H1 (cell line): Measurements from ENCODE around the gene WWC1. TPM values are rescaled to one million over a fixed set of nuclear protein-coding genes. Genes with fewer than 3 reads are reported as not detected.

Source experiments
- CTCF ChIA-PET: fragments of 300-600 bp; sonication (Branson Sonifier 250); formaldehyde crosslinking; loops from one replicate; lab custom pipeline; 2021; ENCODE audit not compliant: partially characterized antibody; lab: Charles Lee
- POLR2A ChIA-PET: fragments of 300-600 bp; sonication (Branson Sonifier 250); formaldehyde crosslinking; loops from one replicate; lab custom pipeline; 2021; ENCODE audit warnings: inconsistent platforms; ENCODE audit not compliant: partially characterized antibody; lab: Charles Lee
- DNase-seq, 2 experiments: peaks; one replicate each; pipeline versions ENCODE4 v3.0.0 to v3.0.0-alpha.2; 2010 to 2022; ENCODE audit warnings: low spot score in 2 of 2, low read depth in 1 of 2, mixed read lengths in 1 of 2
- FAIRE-seq: peaks from 2 replicates; lab custom pipeline; 2011; peaks lifted over from hg19 to GRCh38; lab: Jason Lieb, UNC
- H2AFZ ChIP-seq: 2 replicates; pipeline ENCODE4 v1.8.1; 2012; ENCODE audit warnings: low read length, inconsistent platforms
- H2AK5ac ChIP-seq: 2 replicates; pipeline ENCODE4 v1.6.1; 2013; ENCODE audit warnings: low read depth, low read length
- H2BK120ac ChIP-seq: replicated peaks from 2 replicates; pipeline ENCODE3; 2013; ENCODE audit warnings: low read depth, low read length, inconsistent platforms
- H2BK12ac ChIP-seq: 2 replicates; pipeline ENCODE4 v1.6.1; 2013; ENCODE audit warnings: low read depth, low read length
- H2BK15ac ChIP-seq: 2 replicates; pipeline ENCODE4 v1.6.1; 2013; ENCODE audit warnings: low read length
- H2BK20ac ChIP-seq: 2 replicates; pipeline ENCODE4 v1.6.1; 2013; ENCODE audit warnings: low read length
- H2BK5ac ChIP-seq: 2 replicates; pipeline ENCODE4 v1.6.1; 2013; ENCODE audit warnings: low read depth, low read length
- H3K14ac ChIP-seq: 2 replicates; pipeline ENCODE4 v1.6.1; 2013; ENCODE audit warnings: inconsistent platforms; ENCODE audit not compliant: insufficient read length
- H3K18ac ChIP-seq: 2 replicates; pipeline ENCODE4 v1.6.1; 2013; ENCODE audit warnings: low read length; ENCODE audit errors: extremely low read depth
- H3K23ac ChIP-seq: 2 replicates; pipeline ENCODE4 v1.6.1; 2013; ENCODE audit warnings: inconsistent platforms; ENCODE audit not compliant: insufficient read length
- H3K23me2 ChIP-seq: 2 replicates; pipeline ENCODE4 v1.6.1; 2013; ENCODE audit warnings: low read depth, low read length
- H3K27ac ChIP-seq: 2 replicates; pipeline ENCODE4 v1.6.1; 2011; ENCODE audit warnings: low read depth, low read length, inconsistent platforms
- H3K27me3 ChIP-seq, 4 experiments: replicated peaks in 1 of 4; 1 replicate in 1 of 4; 2 replicates in 3 of 4; pipeline versions ENCODE4 v1.6.1 to v1.8.1; 2011 to 2013; ENCODE audit warnings: low read length in 3 of 4, mild to moderate bottlenecking in 3 of 4, inconsistent platforms in 2 of 4, mixed read lengths in 2 of 4, moderate library complexity in 1 of 4; ENCODE audit not compliant: control insufficient read depth in 3 of 4, insufficient read depth in 3 of 4; ENCODE audit errors: extremely low read depth in 1 of 4
- H3K36me3 ChIP-seq, 4 experiments: 2 replicates each; pipeline versions ENCODE4 v1.6.1 to v1.8.1; 2011 to 2013; ENCODE audit warnings: mild to moderate bottlenecking in 4 of 4, low read length in 3 of 4, moderate library complexity in 2 of 4, control low read depth in 1 of 4, inconsistent platforms in 1 of 4; ENCODE audit not compliant: insufficient read depth in 4 of 4, control insufficient read depth in 2 of 4
- H3K4ac ChIP-seq: replicated peaks from 2 replicates; pipeline ENCODE3; 2013; ENCODE audit warnings: low read length, low read depth, mixed read lengths, inconsistent platforms; ENCODE audit not compliant: insufficient read length
- H3K4me1 ChIP-seq, 4 experiments: replicated peaks in 1 of 4; 1 replicate in 1 of 4; 2 replicates in 3 of 4; pipeline versions ENCODE4 v1.6.1 to v1.8.1; 2011 to 2013; ENCODE audit warnings: low read length in 3 of 4, inconsistent platforms in 2 of 4, mixed read lengths in 1 of 4; ENCODE audit not compliant: insufficient read depth in 4 of 4, control insufficient read depth in 3 of 4
- H3K4me2 ChIP-seq, 2 experiments: 2 replicates each; pipeline versions ENCODE4 v1.6.1 to v1.8.1; 2011 to 2013; ENCODE audit warnings: low read depth in 2 of 2, low read length in 2 of 2, control low read depth in 1 of 2, inconsistent platforms in 1 of 2, mild to moderate bottlenecking in 1 of 2; ENCODE audit not compliant: insufficient read depth in 1 of 2
- H3K4me3 ChIP-seq, 4 experiments: fragments of 200-600, 300-600 bp in 1 of 4; sonication (generic), shearing (Covaris generic), sonication (Bioruptor Twin) in 1 of 4; 2 replicates each; pipeline versions ENCODE4 v1.5.1 to v1.8.1; 2011 to 2016; ENCODE audit warnings: low read length in 4 of 4, low read depth in 3 of 4, control low read depth in 2 of 4, inconsistent platforms in 2 of 4, mild to moderate bottlenecking in 2 of 4, mixed read lengths in 1 of 4, moderate library complexity in 1 of 4; ENCODE audit not compliant: insufficient read depth in 2 of 4; ENCODE audit errors: extremely low read depth in 1 of 4
- H3K56ac ChIP-seq: replicated peaks from 2 replicates; pipeline ENCODE3; 2013; ENCODE audit warnings: low read depth, mild to moderate bottlenecking, mixed read lengths, low read length, inconsistent platforms; ENCODE audit not compliant: insufficient read length
- H3K79me1 ChIP-seq: 2 replicates; pipeline ENCODE4 v1.6.1; 2013; ENCODE audit warnings: low read depth, low read length, control low read depth
- H3K79me2 ChIP-seq, 2 experiments: 2 replicates each; pipeline versions ENCODE4 v1.6.1 to v1.8.1; 2012 to 2013; ENCODE audit warnings: low read length in 2 of 2, mild to moderate bottlenecking in 2 of 2, inconsistent platforms in 1 of 2; ENCODE audit not compliant: insufficient read depth in 2 of 2, control insufficient read depth in 1 of 2
- H3K9ac ChIP-seq, 4 experiments: replicated peaks in 1 of 4; 1 replicate in 1 of 4; 2 replicates in 3 of 4; pipeline versions ENCODE4 v1.6.1 to v1.8.1; 2011 to 2013; ENCODE audit warnings: low read depth in 3 of 4, low read length in 3 of 4, control low read depth in 2 of 4, mild to moderate bottlenecking in 2 of 4, moderate library complexity in 2 of 4, inconsistent platforms in 1 of 4; ENCODE audit errors: extremely low read depth in 1 of 4
- H3K9me3 ChIP-seq, 2 experiments: 2 replicates each; pipeline versions ENCODE4 v1.6.1 to v1.8.1; 2012 to 2013; ENCODE audit warnings: mild to moderate bottlenecking in 2 of 2, moderate library complexity in 2 of 2, control low read depth in 1 of 2, inconsistent platforms in 1 of 2, low read depth in 1 of 2, low read length in 1 of 2, mixed read lengths in 1 of 2; ENCODE audit not compliant: insufficient read depth in 2 of 2
- H4K20me1 ChIP-seq, 2 experiments: replicated peaks in 1 of 2; 2 replicates each; pipeline versions ENCODE3 to v1.8.1; 2011 to 2013; ENCODE audit warnings: inconsistent platforms in 2 of 2, low read length in 2 of 2, mild to moderate bottlenecking in 1 of 2; ENCODE audit not compliant: insufficient read depth in 2 of 2, control insufficient read depth in 1 of 2
- H4K5ac ChIP-seq: 2 replicates; pipeline ENCODE4 v1.6.1; 2013; ENCODE audit warnings: low read length, low read depth, mixed read lengths, inconsistent platforms; ENCODE audit not compliant: insufficient read length
- H4K8ac ChIP-seq: 2 replicates; pipeline ENCODE4 v1.8.0; 2013; ENCODE audit warnings: mild to moderate bottlenecking, moderate library complexity, low read length, inconsistent platforms; ENCODE audit not compliant: insufficient read depth; ENCODE audit errors: extremely low read depth
- H4K91ac ChIP-seq: replicated peaks from 2 replicates; pipeline ENCODE3; 2013; ENCODE audit warnings: low read length, mixed read lengths, inconsistent platforms; ENCODE audit not compliant: insufficient read length
- CHD2 ChIP-seq: IDR thresholded peaks from 2 replicates; pipeline ENCODE4 v1.6.1; 2012; ENCODE audit warnings: low read length, improper control_type of control experiment
- KDM4A ChIP-seq: IDR thresholded peaks from one replicate; pipeline ENCODE4 v1.7.1; 2012; ENCODE audit warnings: low read depth, mild to moderate bottlenecking, moderate library complexity, low read length, inconsistent platforms; ENCODE audit not compliant: severe bottlenecking
- RAD21 ChIP-seq, 2 experiments: IDR thresholded peaks in 1 of 2; conservative IDR thresholded peaks in 1 of 2; 2 replicates each; pipeline ENCODE4 v1.6.1; 2011; ENCODE audit warnings: low read depth in 2 of 2, low read length in 2 of 2, improper control_type of control experiment in 1 of 2, inconsistent platforms in 1 of 2, mild to moderate bottlenecking in 1 of 2, moderate library complexity in 1 of 2
- TAF7 ChIP-seq: optimal IDR thresholded peaks from 2 replicates; pipeline ENCODE3; 2011; ENCODE audit warnings: low read depth, mild to moderate bottlenecking, inconsistent platforms, low read length, moderate library complexity, borderline replicate concordance
- WGBS, 2 experiments: shearing (Covaris generic) in 1 of 2; methylation state at CpG; one replicate each; pipeline versions ENCODE4 v1.1.6 to v1.1.7; 2013 to 2015; ENCODE audit warnings: low lambda C conversion rate in 2 of 2, mixed read lengths in 2 of 2, inconsistent platforms in 1 of 2, low coverage in 1 of 2, missing lambda C conversion rate in 1 of 2; ENCODE audit not compliant: insufficient replicate concordance in 2 of 2, insufficient coverage in 1 of 2, insufficient read length in 1 of 2; ENCODE audit errors: extremely low coverage in 1 of 2, missing lambda C conversion rate in 1 of 2; 5-methylcytosine and 5-hydroxymethylcytosine counted together
- polyA plus RNA-seq, 7 experiments: library from polyadenylated mRNA; depleted of rRNA in 3 of 7; stranded (reverse) in 5 of 7; unstranded in 2 of 7; fragments of >200 nt in 5 of 7; fragments of 200-250 nt in 2 of 7; gene quantifications; 1 replicate in 5 of 7; 2 replicates in 1 of 7; 4 replicates in 1 of 7; pipeline versions ENCODE4 v1.2.1 to v1.2.3, GENCODE V29; 2011 to 2013; ENCODE audit warnings: missing spikeins in 2 of 7, mixed read lengths in 2 of 7
- total RNA-seq: library from RNA; stranded (reverse); fragmentation: NEBNext Ultra II Directional; extraction: Animal tissue kit (Norgen Biotek cat#: 25700); gene quantifications from 2 replicates; pipeline ENCODE4 v1.2.1, GENCODE V29; 2021

WWC1 gene
- total and polyA plus RNA-seq, 2 of the 8 experiments (the other 6 are each of a cell fraction or from before 2014, with no cell fraction given): 16.4 to 41.1 TPM

DNA sequence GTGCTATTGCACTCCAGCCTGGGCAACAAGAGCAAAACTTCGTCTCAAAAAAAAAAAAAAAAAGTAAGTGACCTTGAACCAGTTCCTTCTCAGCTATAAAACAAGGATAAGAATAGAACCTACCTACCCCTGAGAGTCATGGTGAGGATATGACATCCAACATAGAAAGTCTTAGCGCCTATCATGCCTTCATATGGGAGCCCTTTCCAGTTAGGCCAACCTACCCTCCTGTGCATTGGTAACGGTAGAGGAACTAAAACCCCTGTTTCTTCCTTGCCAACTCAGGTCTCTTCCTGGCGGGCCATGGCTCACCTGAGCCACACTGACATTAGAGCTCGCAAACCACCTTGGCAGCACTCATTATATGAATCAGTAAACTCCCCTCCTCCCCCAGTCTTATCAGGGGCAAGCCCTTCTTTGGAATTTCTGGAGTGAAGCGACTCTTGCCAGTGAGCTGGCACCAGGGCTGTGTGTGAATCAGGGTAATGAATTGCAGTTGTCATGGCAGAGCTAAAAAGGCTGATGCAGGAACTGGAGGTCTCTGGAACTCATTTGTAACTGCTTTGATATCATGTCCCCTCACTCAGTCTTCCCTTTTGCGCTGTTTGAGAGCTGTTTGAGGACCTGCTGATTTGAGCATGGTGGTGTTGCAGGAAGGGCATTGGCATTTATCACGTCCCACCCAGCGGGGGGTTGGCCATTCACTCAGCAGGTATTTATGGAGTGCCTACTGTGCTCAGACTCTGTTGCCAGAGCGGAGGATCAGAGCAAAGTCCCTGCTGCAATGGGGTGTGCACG lies 10.3 kb downstream of the WWC1 start:
- DNase-seq (no peak), FAIRE-seq (peak; percentile 19)
- H2BK120ac ChIP-seq: no peak overlapping the region
- WGBS, 2 experiments: 71% methylated on average over 11 of the region's 11 CpGs; no CpG with 5 or more reads in 1 of the 2 experiments
- no peaks in the 10 kb centered on the region for H3K9me3 ChIP-seq
- peak overlapping the region; percentile 2 for H3K18ac ChIP-seq
- H3K27ac ChIP-seq: no peak overlapping the region
- H3K4me1 ChIP-seq: peaks cover 15 to 41% (median 32%) of the 10 kb centered on the region in 4 experiments
- peaks cover 13% of the 10 kb centered on the region for H3K79me1 ChIP-seq
- H3K27me3 ChIP-seq: no peaks in the 10 kb centered on the region
- H4K20me1 ChIP-seq: peaks cover 7 to 19% of the 10 kb centered on the region in 2 experiments
- H4K91ac ChIP-seq: peak overlapping the region; percentile 70
- H3K23me2 ChIP-seq: no peaks in the 10 kb centered on the region
- H3K14ac ChIP-seq: no peak overlapping the region
- no peak overlapping the region for H3K4ac ChIP-seq
- H2BK20ac ChIP-seq: no peak overlapping the region
- 0 out of 8 replicates have a peak overlapping the region, but pooled peaks of 1 of the 4 experiments have one; percentile 7 for H3K4me3 ChIP-seq
- ChIA-PET CTCF (interaction anchor here (0.5 to 5.4 kb wide), 12 partner anchors 10 to 107 kb away, joined by 3 to 45 read pairs (median 4); partner anchors contain the start of gene WWC1), POLR2A (interaction anchor here (1.3 to 2.0 kb wide), 2 partner anchors 10 to 29 kb away, joined by 3 to 9 read pairs; partner anchors contain the start of gene WWC1)
- peak overlapping the region in 1 of 2 experiments; percentile 66; a peak in 2 of 4 replicates for H3K4me2 ChIP-seq
- no peak overlapping the region for H2BK5ac ChIP-seq
- peaks cover 4 to 64% of the 10 kb centered on the region in 2 experiments for H3K79me2 ChIP-seq
- TF ChIP-seq KDM4A: no peak
- TF ChIP-seq RAD21 (IDR thresholded peaks at IDR 0.05 in 1 of 2, conservative IDR thresholded peaks at IDR 0.05 in 1 of 2; ENCODE audit: low read depth in 2 of 2, low read length in 2 of 2): no peak
- no peak for TF ChIP-seq TAF7
- no peak for TF ChIP-seq CHD2
- H4K5ac ChIP-seq: peak overlapping the region; percentile 26
- no peak overlapping the region for H2AFZ ChIP-seq
- no peaks in the 10 kb centered on the region for H3K36me3 ChIP-seq
- H4K8ac ChIP-seq: no peak overlapping the region
- no peak overlapping the region for H2BK15ac ChIP-seq
- H3K9ac ChIP-seq: no peak overlapping the region
- H3K56ac ChIP-seq: no peak overlapping the region
- no peak overlapping the region for H2BK12ac ChIP-seq
- 0 out of 2 replicates have a peak overlapping the region, but pooled peaks have one; percentile 6 for H2AK5ac ChIP-seq
- H3K23ac ChIP-seq: no peak overlapping the region
